Activated CD8-positive, alpha-beta memory T cell treated with anti-CD3 and anti-CD28 coated beads for 36 hours (primary cell): ENCODE results near the gene C2. TPM values are rescaled to one million over a fixed set of nuclear protein-coding genes. Genes with fewer than 3 reads are reported as not detected.
"Not testable (repeated sequence)": the region's sequence is repeated elsewhere in the genome, so short reads cannot be mapped to it uniquely, and the experiment has no call there.

Experiments
- CTCF ChIA-PET: fragments of 350-600 bp; sonication (Branson Sonifier 250); formaldehyde crosslinking; loops from one replicate; lab custom pipeline; 2021; ENCODE audit warnings: antibody characterized with exemption; lab: Charles Lee
- POLR2A ChIA-PET: fragments of 350-600 bp; sonication (Branson Sonifier 250); formaldehyde crosslinking; loops from one replicate; lab custom pipeline; 2021; ENCODE audit warnings: antibody characterized with exemption; lab: Charles Lee
- total RNA-seq, 2 experiments: library from RNA; stranded (reverse); gene quantifications; one replicate each; pipeline ENCODE4 v1.2.3, GENCODE V29; 2021

The C2 gene
- total RNA-seq, 2 experiments from 2014 or later: 0.59 to 0.82 TPM

DNA sequence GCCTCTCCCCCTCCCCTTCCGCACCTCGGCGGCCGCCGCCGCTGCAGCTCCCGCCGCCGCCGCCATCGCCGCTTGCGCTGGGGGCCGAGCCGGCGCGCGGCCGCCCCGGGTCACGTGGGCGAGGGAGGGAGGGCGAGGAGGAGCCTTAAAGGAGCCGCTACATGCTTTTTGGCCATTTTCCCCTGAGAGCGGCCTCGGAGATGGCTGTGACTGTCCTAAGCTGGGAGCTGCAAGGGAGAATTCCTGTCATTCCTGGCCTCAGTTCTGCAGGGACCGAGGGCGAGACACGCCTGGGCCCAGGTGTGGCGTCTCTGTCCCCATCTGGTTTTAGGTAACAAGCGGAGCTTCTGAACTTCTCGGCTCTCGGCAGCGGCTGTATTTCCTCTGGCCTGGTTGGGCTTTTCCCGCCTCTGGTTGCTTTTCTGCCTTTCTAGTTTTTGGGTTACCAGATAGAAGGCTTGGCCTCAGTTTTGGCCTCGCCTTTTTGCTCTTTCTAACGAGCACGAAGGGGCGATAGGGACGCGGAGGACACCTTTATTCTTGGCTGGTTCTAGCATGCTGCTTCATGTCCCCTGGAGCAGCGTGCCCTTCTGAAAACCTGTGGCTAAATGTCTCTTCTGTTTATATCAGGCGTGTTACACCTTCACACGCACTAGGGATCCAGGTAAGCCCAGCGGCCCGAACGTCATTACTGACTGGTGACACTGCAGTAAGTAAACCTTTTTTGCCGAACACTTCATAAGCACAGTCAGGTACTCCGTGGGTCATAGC lies 29.7 kb upstream of the C2 start, which contains the start of gene EHMT2:
Gene EHMT2, minus strand, starts transcription at position 87 of the 771 bp plus-strand sequence. Its CDS starts 21 bp downstream, at position 66.
- POLR2A ChIA-PET: interaction anchor here (0.6 to 1.0 kb wide), 3 partner anchors 21 to 293 kb away, joined by 3 to 4 read pairs (median 4); partner anchors contain the start of genes NELFE and SKIC2
- CTCF ChIA-PET: interaction anchor here (0.5 to 2.0 kb wide), 9 partner anchors 12 to 218 kb away, joined by 3 to 7 read pairs (median 4); partner anchors contain the start of genes DXO and NEU1

GRCh38 chr6:31898383-31899011 lies 29.0 kb upstream of the C2 start:
- POLR2A ChIA-PET: interaction anchor here (0.6 to 0.7 kb wide), 3 partner anchors 20 to 292 kb away, joined by 4 read pairs; no protein-coding TSS in a partner anchor
- CTCF ChIA-PET: interaction anchor here (0.5 to 2.0 kb wide), 7 partner anchors 11 to 73 kb away, joined by 3 to 7 read pairs (median 4); partner anchors contain the start of genes DXO and NEU1

DNA sequence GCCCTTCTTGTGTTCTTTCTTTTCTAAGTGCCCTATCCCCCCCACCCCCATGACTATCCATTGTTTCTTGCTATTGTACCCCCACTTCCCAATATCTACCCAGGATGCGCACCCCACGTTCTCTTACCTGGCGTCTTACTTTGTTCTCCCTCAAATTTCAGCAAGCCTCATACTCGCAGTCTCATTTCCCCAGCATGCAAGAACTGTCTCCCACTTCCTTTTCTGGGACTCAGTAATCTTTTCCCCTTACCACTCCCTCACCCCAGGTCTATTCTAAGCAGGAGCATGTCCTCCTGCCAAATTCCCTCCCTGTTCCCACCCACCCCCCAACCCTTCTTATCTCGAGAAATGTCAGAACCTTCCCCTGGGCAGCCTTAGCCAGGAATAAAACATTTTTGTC lies 28.3 kb upstream of the C2 start:
- CTCF ChIA-PET: interaction anchor here (0.9 to 2.0 kb wide), 3 partner anchors 11 to 73 kb away, joined by 3 to 7 read pairs (median 3); partner anchors contain the start of gene DXO
- POLR2A ChIA-PET: no interaction called here

- POLR2A ChIA-PET: no interaction called here
- CTCF ChIA-PET: no interaction called here
These were observed 27.4 kb upstream of the C2 start for GRCh38 chr6:31899882-31900722.

GRCh38 chr6:31900917-31901414 lies 26.6 kb upstream of the C2 start:
- CTCF ChIA-PET: no interaction called here
- POLR2A ChIA-PET: no interaction called here

DNA sequence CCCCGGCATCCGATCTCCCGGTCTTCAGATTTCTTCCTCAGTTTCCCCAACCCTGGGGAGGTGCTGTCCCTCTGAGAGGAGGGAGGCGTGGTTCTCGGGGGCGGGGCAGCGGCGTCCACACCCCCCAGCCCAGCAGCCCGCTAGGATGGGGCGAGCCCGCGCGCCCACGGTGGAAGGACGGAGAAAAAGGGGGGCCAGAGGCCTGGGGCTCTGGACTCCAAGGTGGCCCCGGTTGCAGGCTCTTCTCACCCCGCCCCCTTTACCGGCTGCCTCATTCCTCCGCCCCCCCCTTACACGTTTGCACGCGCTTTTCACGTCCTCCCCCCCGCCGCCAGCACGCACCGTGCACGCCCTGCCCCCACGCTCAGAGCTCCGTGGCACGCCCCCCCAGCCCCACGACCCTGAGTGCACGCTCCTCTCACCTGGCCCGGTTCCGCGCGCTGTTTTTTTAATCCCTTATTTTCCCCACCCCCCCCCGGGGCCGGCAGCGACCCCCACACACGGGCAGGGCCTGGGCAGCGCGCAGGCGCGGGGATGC lies 26.0 kb upstream of the C2 start:
- POLR2A ChIA-PET: interaction anchor here (0.6 kb wide), 2 partner anchors 70 to 228 kb away, joined by 3 read pairs; partner anchors contain the start of gene DXO
- CTCF ChIA-PET: no interaction called here

- ChIA-PET CTCF (interaction anchor here (0.8 to 0.9 kb wide), 2 partner anchors 12 to 50 kb away, joined by 3 read pairs; no protein-coding TSS in a partner anchor), POLR2A (interaction anchor here (0.6 to 0.9 kb wide), 4 partner anchors 67 to 227 kb away, joined by 3 to 5 read pairs (median 4); partner anchors contain the start of gene DXO)
These were observed 25.4 kb upstream of the C2 start, which contains the start of gene ZBTB12 for GRCh38 chr6:31901953-31902643. TSS of gene ZBTB12 (minus strand) at chr6:31902086. CDS start at chr6:31901305, 781 bp downstream.

GRCh38 chr6:31903957-31904356 lies 23.6 kb upstream of the C2 start:
- POLR2A ChIA-PET: no interaction called here
- CTCF ChIA-PET: no interaction called here

DNA sequence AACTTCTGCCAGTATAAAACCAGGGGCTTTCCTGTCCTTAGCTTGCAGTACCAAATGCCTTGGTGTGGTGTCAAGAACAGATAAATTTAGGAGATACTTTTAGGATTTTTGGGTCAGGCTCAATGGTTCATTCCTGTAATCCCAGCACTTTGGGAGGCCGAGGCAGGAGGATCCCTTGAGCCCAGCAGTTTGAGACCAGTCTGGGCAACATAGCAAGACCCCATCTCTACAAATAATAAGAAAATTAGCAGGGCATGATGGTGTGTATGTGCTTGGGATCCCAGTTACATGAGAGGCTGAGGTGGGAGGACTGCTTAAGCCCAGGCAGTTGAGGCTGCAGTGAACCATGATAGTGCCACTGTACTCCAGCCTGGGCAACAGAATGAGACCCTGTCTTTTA lies 22.5 kb upstream of the C2 start:
- CTCF ChIA-PET: interaction anchor here (0.6 kb wide), 1 partner anchor 251 kb away, joined by 3 read pairs; no protein-coding TSS in a partner anchor
- POLR2A ChIA-PET: no interaction called here

DNA sequence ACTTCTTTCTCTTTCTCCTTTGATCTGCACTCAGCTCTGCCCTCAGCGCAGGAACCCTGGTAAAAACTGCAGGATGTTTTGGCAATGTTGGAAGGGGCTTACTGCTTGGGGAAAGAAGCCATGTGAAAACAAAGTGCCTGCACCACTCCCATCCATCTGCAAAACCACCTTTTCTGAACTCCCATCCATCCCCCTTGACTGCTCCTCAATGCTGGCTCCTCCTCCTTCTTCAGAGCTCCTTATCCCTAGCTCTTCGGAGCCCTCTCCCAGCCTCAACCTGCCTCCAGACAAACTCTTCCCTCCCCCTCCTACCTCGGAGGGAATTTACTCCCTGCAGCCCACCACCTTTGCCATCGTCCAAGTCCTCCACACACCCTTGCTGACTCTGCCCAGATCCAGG lies 21.4 kb upstream of the C2 start:
- ChIA-PET POLR2A (no interaction called here), CTCF (no interaction called here)

DNA sequence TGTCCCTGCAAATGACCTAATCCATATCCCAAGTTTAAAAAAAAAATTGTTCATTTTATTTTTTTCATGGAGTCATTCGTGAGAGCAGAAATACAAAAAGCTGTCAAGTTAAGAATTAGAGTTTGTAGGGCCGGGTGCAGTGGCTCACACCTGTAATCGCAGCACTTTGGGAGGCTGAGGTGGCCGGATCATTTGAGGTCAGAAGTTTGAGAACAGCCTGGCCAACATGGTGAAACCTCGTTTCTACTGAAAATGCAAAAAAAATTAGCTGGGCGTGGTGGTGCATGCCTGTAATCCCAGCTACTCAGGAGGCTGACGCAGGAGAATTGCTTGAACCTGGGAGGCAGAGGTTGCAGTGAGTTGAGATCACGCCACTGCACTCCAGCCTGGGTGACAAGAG lies 20.8 kb upstream of the C2 start:
- CTCF ChIA-PET: interaction anchor here (0.6 kb wide), 1 partner anchor 141 kb away, joined by 3 read pairs; no protein-coding TSS in a partner anchor
- POLR2A ChIA-PET: interaction anchor here (0.6 kb wide), 1 partner anchor 186 kb away, joined by 4 read pairs; no protein-coding TSS in a partner anchor

GRCh38 chr6:31907158-31907813 lies 20.2 kb upstream of the C2 start:
- ChIA-PET POLR2A (interaction anchor here (0.6 kb wide), 1 partner anchor 186 kb away, joined by 4 read pairs; no protein-coding TSS in a partner anchor), CTCF (interaction anchor here (0.6 to 1.5 kb wide), 2 partner anchors 20 to 141 kb away, joined by 3 to 4 read pairs; no protein-coding TSS in a partner anchor)

DNA sequence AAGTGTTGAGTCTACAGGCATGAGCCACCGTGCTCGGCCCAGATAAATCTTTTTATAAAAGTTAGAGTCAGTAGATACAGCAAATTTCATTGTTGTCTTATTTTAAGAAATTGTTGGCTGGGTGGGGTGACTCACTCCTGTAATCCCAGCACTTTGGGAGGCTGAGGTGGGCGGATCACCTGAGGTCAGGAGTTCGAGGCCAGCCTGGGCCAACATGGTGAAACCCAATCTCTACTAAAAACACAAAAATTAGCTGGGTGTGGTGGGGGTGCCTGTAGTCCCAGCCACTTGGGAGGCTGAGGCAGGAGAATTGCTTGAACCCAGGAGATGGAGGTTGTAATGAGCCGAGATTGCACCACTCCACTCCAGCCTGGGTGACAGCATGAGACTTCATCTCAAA lies 19.3 kb upstream of the C2 start:
- POLR2A ChIA-PET: interaction anchor here (0.6 kb wide), 1 partner anchor 10 kb away, joined by 4 read pairs; no protein-coding TSS in a partner anchor
- CTCF ChIA-PET: interaction anchor here (1.5 kb wide), 1 partner anchor 21 kb away, joined by 4 read pairs; no protein-coding TSS in a partner anchor

- ChIA-PET POLR2A (no interaction called here), CTCF (interaction anchor here (0.7 to 1.5 kb wide), 4 partner anchors 12 to 225 kb away, joined by 3 to 5 read pairs (median 4); no protein-coding TSS in a partner anchor)
These were observed 18.7 kb upstream of the C2 start for GRCh38 chr6:31908791-31909190.

DNA sequence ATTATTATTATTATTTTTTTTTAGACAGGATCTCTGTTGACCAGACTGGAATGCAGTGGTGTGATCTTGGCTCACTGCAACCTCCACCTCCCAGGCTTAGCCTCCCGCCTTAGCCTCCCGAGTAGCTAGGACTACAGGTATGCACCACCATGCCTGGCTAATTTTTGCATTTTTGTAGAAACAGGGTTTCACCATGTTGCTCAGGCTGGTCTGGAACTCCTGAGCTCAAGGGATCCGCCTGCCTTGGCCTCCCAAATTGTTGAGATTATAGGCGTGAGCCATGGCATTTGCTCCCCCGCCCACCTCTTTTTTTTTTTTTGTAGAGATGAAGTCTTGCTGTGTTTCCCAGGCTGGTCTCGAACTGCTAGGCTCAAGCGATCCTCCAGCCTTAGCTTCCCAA lies 18.2 kb upstream of the C2 start:
- POLR2A ChIA-PET: not testable (repeated sequence)
- CTCF ChIA-PET: interaction anchor here (0.7 to 1.7 kb wide), 4 partner anchors 11 to 225 kb away, joined by 3 to 7 read pairs (median 4); partner anchors contain the start of gene EHMT2

DNA sequence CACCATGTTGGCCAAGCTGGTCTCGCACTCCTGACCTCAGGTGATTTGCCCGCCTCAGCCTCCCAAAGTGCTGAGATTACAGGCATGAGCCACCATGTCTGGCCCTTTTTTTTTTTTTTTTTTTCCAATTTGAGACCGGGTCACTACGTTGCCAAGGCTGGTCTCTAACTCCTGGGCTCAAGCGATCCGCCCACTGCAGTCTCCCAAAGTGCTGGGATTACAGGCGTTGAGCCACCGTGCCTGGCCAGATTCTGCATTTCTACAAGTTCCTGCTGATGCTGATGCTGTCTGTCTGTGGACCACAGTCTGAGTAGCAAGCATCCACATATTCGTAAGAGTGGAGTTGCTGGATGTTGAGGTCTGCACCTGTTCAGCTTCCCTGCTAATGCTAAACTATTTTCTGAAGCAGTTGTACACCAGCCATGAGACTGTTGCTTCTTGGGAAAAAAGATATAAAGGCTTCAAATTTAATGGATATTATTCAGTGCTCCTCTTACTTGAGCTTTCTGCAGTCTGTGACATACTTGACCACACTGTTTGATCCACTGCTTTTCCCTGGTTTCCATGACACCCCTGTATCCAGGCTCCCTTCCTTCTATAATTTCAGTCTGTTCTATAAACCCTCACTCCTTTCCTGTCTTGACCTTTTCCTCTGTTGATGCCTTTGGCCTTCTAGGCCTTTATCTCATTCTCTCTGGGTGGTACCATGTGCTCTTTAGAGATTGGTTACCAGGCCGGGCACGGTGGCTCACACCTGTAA lies 15.5 kb upstream of the C2 start:
- ChIA-PET CTCF (interaction anchor here (0.9 to 1.1 kb wide), 2 partner anchors 56 to 182 kb away, joined by 3 read pairs; no protein-coding TSS in a partner anchor), POLR2A (no interaction called here)
